HG02623 (cell line): ENCODE measurements around the gene ZNF516.

Source experiments
- ATAC-seq: cut with Tn5 transposase; IDR thresholded peaks from one replicate; pipeline ENCODE4 v1.9.1; 2021; ENCODE audit warnings: moderate library complexity; ENCODE audit not compliant: unreplicated experiment

The ZNF516 gene

GRCh38 chr18:76491776-76492668, 3.0 kb downstream of the ZNF516 start:
- no peak for ATAC-seq

- no peak for ATAC-seq
Observed at GRCh38 chr18:76491473-76491775, 3.6 kb downstream of the ZNF516 start.

GRCh38 chr18:76490670-76491472, 4.2 kb downstream of the ZNF516 start:
- ATAC-seq = no peak

- no peak for ATAC-seq
Observed at GRCh38 chr18:76490033-76490432, 5.0 kb downstream of the ZNF516 start.

GRCh38 chr18:76489081-76489480, 6.0 kb downstream of the ZNF516 start:
- ATAC-seq = no peak

GRCh38 chr18:76488190-76488589, 6.9 kb downstream of the ZNF516 start:
- no peak for ATAC-seq

GRCh38 chr18:76487782-76488181, 7.3 kb downstream of the ZNF516 start:
- no peak for ATAC-seq

- no peak for ATAC-seq
Observed at GRCh38 chr18:76487070-76487469, 8.0 kb downstream of the ZNF516 start.

GRCh38 chr18:76486574-76486973, 8.5 kb downstream of the ZNF516 start:
- no peak for ATAC-seq

- no peak for ATAC-seq
Observed at GRCh38 chr18:76486038-76486437, 9.0 kb downstream of the ZNF516 start.

- peak; percentile 59 for ATAC-seq
Observed at GRCh38 chr18:76484749-76485387, 10.2 kb downstream of the ZNF516 start.

GRCh38 chr18:76483780-76484179, 11.3 kb downstream of the ZNF516 start:
- ATAC-seq = no peak

- ATAC-seq = no peak
Observed at GRCh38 chr18:76482971-76483691, 11.9 kb downstream of the ZNF516 start.

GRCh38 chr18:76482267-76482666, 12.8 kb downstream of the ZNF516 start:
- no peak for ATAC-seq

- no peak for ATAC-seq
Observed at GRCh38 chr18:76480913-76481312, 14.1 kb downstream of the ZNF516 start.

GRCh38 chr18:76479351-76480238, 15.4 kb downstream of the ZNF516 start:
- ATAC-seq = no peak

- ATAC-seq = peak; percentile 52
Observed at GRCh38 chr18:76476665-76477561, 18.1 kb downstream of the ZNF516 start.

GRCh38 chr18:76475450-76476194, 19.4 kb downstream of the ZNF516 start:
- no peak for ATAC-seq
